ENCODE data around the gene RTN4. TPM values are rescaled to one million over a fixed set of nuclear protein-coding genes. Genes with fewer than 3 reads are reported as not detected.
A peak's percentile ranks its signal among the peaks of the same experiment; 100 is the strongest.

Gene RTN4
- polyA plus RNA-seq, 2 donors = 116 to 121 TPM

DNA sequence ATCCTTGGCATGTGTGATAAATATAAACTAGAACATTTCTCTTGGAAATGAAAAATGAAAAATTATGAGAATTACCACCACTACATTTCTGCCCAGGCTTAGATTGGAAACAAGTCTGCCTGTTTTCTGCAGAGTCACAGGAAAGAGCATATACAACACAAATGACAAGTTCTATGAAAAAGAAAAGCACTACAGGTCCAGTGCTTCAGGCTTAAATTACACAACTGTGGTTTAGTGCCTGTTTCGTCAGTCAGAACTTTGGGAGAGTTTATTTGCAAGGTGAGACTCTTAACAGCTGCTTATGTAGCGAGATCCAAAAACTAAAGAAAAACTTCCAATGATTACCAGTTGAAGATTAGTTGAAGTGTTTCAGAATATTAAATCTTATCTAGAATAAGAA lies 68.9 kb downstream of the RTN4 start:
- no peak overlapping the region for H3K27ac ChIP-seq (ENCODE audit: low read depth in 2 of 2, low read length in 1 of 2)

GRCh38 chr2:54979321-54980044 lies 70.8 kb downstream of the RTN4 start:
- H3K27ac ChIP-seq (ENCODE audit: low read depth in 2 of 2, low read length in 1 of 2) = peak overlapping the region; percentile 27 to 47
- H3K9me3 ChIP-seq (ENCODE audit: control insufficient read depth in 2 of 2, insufficient read depth in 1 of 2, low read depth in 1 of 2, low read length in 1 of 2) = no peaks in the 10 kb centered on the region
- no peaks in the 10 kb centered on the region for H3K27me3 ChIP-seq (ENCODE audit: control insufficient read depth in 1 of 2, insufficient read depth in 2 of 2, low read length in 2 of 2)
- no peak overlapping the region for H3K4me3 ChIP-seq (ENCODE audit: low read depth in 1 of 2, low read length in 2 of 2)
- WGBS, 2 donors = 32 to 36% methylated on average over 4 of the region's 4 CpGs
- peaks cover 4% of the 10 kb centered on the region in 2 donors for H3K4me1 ChIP-seq (ENCODE audit: control insufficient read depth in 2 of 2, insufficient read depth in 2 of 2, low read length in 1 of 2)
- H3K36me3 ChIP-seq (ENCODE audit: control insufficient read depth in 2 of 2, insufficient read depth in 2 of 2, low read length in 1 of 2) = no peaks in the 10 kb centered on the region

More for the DNA sequence above, 68.9 kb downstream of the RTN4 start:
- peaks cover under 1% of the 10 kb centered on the region in 2 donors for H3K4me1 ChIP-seq (ENCODE audit: control insufficient read depth in 2 of 2, insufficient read depth in 2 of 2, low read length in 1 of 2)
- 66 to 67% methylated on average over 2 of the region's 2 CpGs for WGBS, 2 donors
- no peaks in the 10 kb centered on the region for H3K27me3 ChIP-seq (ENCODE audit: control insufficient read depth in 1 of 2, insufficient read depth in 2 of 2, low read length in 2 of 2)
- peaks cover 0 to 2% of the 10 kb centered on the region in 2 donors for H3K36me3 ChIP-seq (ENCODE audit: control insufficient read depth in 2 of 2, insufficient read depth in 2 of 2, low read length in 1 of 2)
- H3K4me3 ChIP-seq (ENCODE audit: low read depth in 1 of 2, low read length in 2 of 2) = no peak overlapping the region
- H3K9me3 ChIP-seq (ENCODE audit: control insufficient read depth in 2 of 2, insufficient read depth in 1 of 2, low read depth in 1 of 2, low read length in 1 of 2) = no peaks in the 10 kb centered on the region

DNA sequence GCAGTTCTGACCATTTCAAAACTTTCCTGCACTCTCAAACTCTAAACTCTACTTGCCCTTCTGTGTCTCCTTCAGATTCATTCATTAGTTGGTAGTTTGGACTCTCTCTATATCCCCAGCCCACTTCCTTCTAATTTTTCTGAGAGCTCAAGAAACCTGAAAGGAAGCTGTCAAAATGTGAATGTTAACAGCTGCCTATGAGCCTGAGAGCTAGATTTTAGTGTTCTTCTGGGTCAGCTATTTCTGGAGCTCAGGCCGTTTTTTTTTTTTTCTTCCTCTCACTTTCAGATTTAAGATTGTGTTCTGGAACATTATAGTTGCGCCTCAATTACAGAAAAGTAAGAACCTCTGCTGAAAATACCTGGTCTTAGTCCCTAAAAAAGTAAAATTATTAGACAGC lies 73.1 kb downstream of the RTN4 start:
- Histone ChIP-seq H3K27me3 (ENCODE audit: control insufficient read depth in 1 of 2, insufficient read depth in 2 of 2, low read length in 2 of 2) (no peaks in the 10 kb centered on the region), H3K36me3 (ENCODE audit: control insufficient read depth in 2 of 2, insufficient read depth in 2 of 2, low read length in 1 of 2) (no peaks in the 10 kb centered on the region), H3K9me3 (ENCODE audit: control insufficient read depth in 2 of 2, insufficient read depth in 1 of 2, low read depth in 1 of 2, low read length in 1 of 2) (no peaks in the 10 kb centered on the region), H3K27ac (ENCODE audit: low read depth in 2 of 2, low read length in 1 of 2) (no peak overlapping the region), H3K4me1 (ENCODE audit: control insufficient read depth in 2 of 2, insufficient read depth in 2 of 2, low read length in 1 of 2) (peaks cover 4% of the 10 kb centered on the region in 2 donors), H3K4me3 (ENCODE audit: low read depth in 1 of 2, low read length in 2 of 2) (no peak overlapping the region)
- 44 to 57% methylated on average over 2 of the region's 2 CpGs for WGBS, 2 donors

GRCh38 chr2:54975598-54976492 lies 74.4 kb downstream of the RTN4 start:
- H3K4me1 ChIP-seq (ENCODE audit: control insufficient read depth in 2 of 2, insufficient read depth in 2 of 2, low read length in 1 of 2) = peaks cover 4 to 6% of the 10 kb centered on the region in 2 donors
- H3K4me3 ChIP-seq (ENCODE audit: low read depth in 1 of 2, low read length in 2 of 2) = no peak overlapping the region
- no peaks in the 10 kb centered on the region for H3K9me3 ChIP-seq (ENCODE audit: control insufficient read depth in 2 of 2, insufficient read depth in 1 of 2, low read depth in 1 of 2, low read length in 1 of 2)
- H3K36me3 ChIP-seq (ENCODE audit: control insufficient read depth in 2 of 2, insufficient read depth in 2 of 2, low read length in 1 of 2) = peaks cover 0 to 2% of the 10 kb centered on the region in 2 donors
- 70 to 74% methylated on average over 4 of the region's 4 CpGs for WGBS, 2 donors
- no peaks in the 10 kb centered on the region for H3K27me3 ChIP-seq (ENCODE audit: control insufficient read depth in 1 of 2, insufficient read depth in 2 of 2, low read length in 2 of 2)
- no peak overlapping the region for H3K27ac ChIP-seq (ENCODE audit: low read depth in 2 of 2, low read length in 1 of 2)

- Histone ChIP-seq H3K27ac (ENCODE audit: low read depth in 2 of 2, low read length in 1 of 2) (no peak overlapping the region), H3K9me3 (ENCODE audit: control insufficient read depth in 2 of 2, insufficient read depth in 1 of 2, low read depth in 1 of 2, low read length in 1 of 2) (no peaks in the 10 kb centered on the region), H3K4me1 (ENCODE audit: control insufficient read depth in 2 of 2, insufficient read depth in 2 of 2, low read length in 1 of 2) (peaks cover 4 to 6% of the 10 kb centered on the region in 2 donors), H3K36me3 (ENCODE audit: control insufficient read depth in 2 of 2, insufficient read depth in 2 of 2, low read length in 1 of 2) (peaks cover 0 to 2% of the 10 kb centered on the region in 2 donors), H3K4me3 (ENCODE audit: low read depth in 1 of 2, low read length in 2 of 2) (no peak overlapping the region), H3K27me3 (ENCODE audit: control insufficient read depth in 1 of 2, insufficient read depth in 2 of 2, low read length in 2 of 2) (no peaks in the 10 kb centered on the region)
- WGBS, 2 donors = 89 to 91% methylated on average over 2 of the region's 2 CpGs
Observed at GRCh38 chr2:54975175-54975574, 75.1 kb downstream of the RTN4 start.

GRCh38 chr2:54969940-54970338 lies 80.3 kb downstream of the RTN4 start:
- WGBS, 2 donors = 93 to 96% methylated on average over 7 of the region's 7 CpGs
- no peak overlapping the region for H3K27ac ChIP-seq (ENCODE audit: low read depth in 2 of 2, low read length in 1 of 2)

GRCh38 chr2:54969295-54969939 lies 80.8 kb downstream of the RTN4 start:
- Histone ChIP-seq H3K27ac (ENCODE audit: low read depth in 2 of 2, low read length in 1 of 2) (no peak overlapping the region), H3K9me3 (ENCODE audit: control insufficient read depth in 2 of 2, insufficient read depth in 1 of 2, low read depth in 1 of 2, low read length in 1 of 2) (no peaks in the 10 kb centered on the region), H3K4me3 (ENCODE audit: low read depth in 1 of 2, low read length in 2 of 2) (no peak overlapping the region), H3K4me1 (ENCODE audit: control insufficient read depth in 2 of 2, insufficient read depth in 2 of 2, low read length in 1 of 2) (peaks cover 0 to 10% of the 10 kb centered on the region in 2 donors), H3K36me3 (ENCODE audit: control insufficient read depth in 2 of 2, insufficient read depth in 2 of 2, low read length in 1 of 2) (peaks cover 5 to 12% of the 10 kb centered on the region in 2 donors), H3K27me3 (ENCODE audit: control insufficient read depth in 1 of 2, insufficient read depth in 2 of 2, low read length in 2 of 2) (no peaks in the 10 kb centered on the region)
- WGBS, 2 donors = 86 to 88% methylated on average over 4 of the region's 4 CpGs

More at GRCh38 chr2:54969940-54970338, 80.3 kb downstream of the RTN4 start:
- peaks cover 0 to 10% of the 10 kb centered on the region in 2 donors for H3K4me1 ChIP-seq (ENCODE audit: control insufficient read depth in 2 of 2, insufficient read depth in 2 of 2, low read length in 1 of 2)
- H3K4me3 ChIP-seq (ENCODE audit: low read depth in 1 of 2, low read length in 2 of 2) = no peak overlapping the region
- H3K36me3 ChIP-seq (ENCODE audit: control insufficient read depth in 2 of 2, insufficient read depth in 2 of 2, low read length in 1 of 2) = peaks cover 5 to 12% of the 10 kb centered on the region in 2 donors
- H3K27me3 ChIP-seq (ENCODE audit: control insufficient read depth in 1 of 2, insufficient read depth in 2 of 2, low read length in 2 of 2) = no peaks in the 10 kb centered on the region
- no peaks in the 10 kb centered on the region for H3K9me3 ChIP-seq (ENCODE audit: control insufficient read depth in 2 of 2, insufficient read depth in 1 of 2, low read depth in 1 of 2, low read length in 1 of 2)

GRCh38 chr2:54968561-54969218 lies 81.6 kb downstream of the RTN4 start:
- H3K4me1 ChIP-seq (ENCODE audit: control insufficient read depth in 2 of 2, insufficient read depth in 2 of 2, low read length in 1 of 2) = peaks cover 0 to 12% of the 10 kb centered on the region in 2 donors
- H3K27ac ChIP-seq (ENCODE audit: low read depth in 2 of 2, low read length in 1 of 2) = no peak overlapping the region
- no peaks in the 10 kb centered on the region for H3K27me3 ChIP-seq (ENCODE audit: control insufficient read depth in 1 of 2, insufficient read depth in 2 of 2, low read length in 2 of 2)
- WGBS, 2 donors = 93 to 94% methylated on average over 10 of the region's 10 CpGs
- H3K4me3 ChIP-seq (ENCODE audit: low read depth in 1 of 2, low read length in 2 of 2) = no peak overlapping the region
- H3K36me3 ChIP-seq (ENCODE audit: control insufficient read depth in 2 of 2, insufficient read depth in 2 of 2, low read length in 1 of 2) = peaks cover 5 to 12% of the 10 kb centered on the region in 2 donors
- H3K9me3 ChIP-seq (ENCODE audit: control insufficient read depth in 2 of 2, insufficient read depth in 1 of 2, low read depth in 1 of 2, low read length in 1 of 2) = no peaks in the 10 kb centered on the region
